SK-N-MC (cell line): ENCODE results near the gene FLT1.

Experiments used
- DNase-seq: peaks from one replicate; pipeline ENCODE4 v3.0.0-alpha.2; 2011; ENCODE audit warnings: low read depth, low spot score
- H3K27ac ChIP-seq: fragments of 200-600 bp; sonication (generic); 2 replicates; pipeline ENCODE4 v1.5.1; 2016; ENCODE audit warnings: mixed run types
- H3K36me3 ChIP-seq: fragments of 200-600 bp; sonication (generic); 2 replicates; pipeline ENCODE4 v1.6.1; 2017; ENCODE audit warnings: antibody characterized with exemption, low read length, mixed read lengths; ENCODE audit not compliant: insufficient read depth
- H3K4me3 ChIP-seq: fragments of 200-600 bp; sonication (generic); 2 replicates; pipeline ENCODE4 v1.5.1; 2016
- H3K9ac ChIP-seq: fragments of 200-600 bp; sonication (generic); 2 replicates; pipeline ENCODE4 v1.8.0; 2017; ENCODE audit warnings: mixed run types, mixed read lengths; ENCODE audit not compliant: insufficient read length
- H3K9me3 ChIP-seq: fragments of 200-600 bp; sonication (generic); 2 replicates; pipeline ENCODE4 v1.6.1; 2017; ENCODE audit warnings: low read depth, mild to moderate bottlenecking, antibody characterized with exemption, low read length, moderate library complexity, mixed read lengths
- EZH2 ChIP-seq: fragments of 200-600 bp; sonication (generic); IDR thresholded peaks from one replicate; pipeline ENCODE4 v1.6.1; 2017; ENCODE audit warnings: antibody characterized with exemption
- FOXP2 ChIP-seq: optimal IDR thresholded peaks from 2 replicates; pipeline ENCODE3; 2011; ENCODE audit warnings: mild to moderate bottlenecking, moderate library complexity; ENCODE audit not compliant: insufficient read depth; ENCODE audit errors: extremely low read length, control extremely low read depth
- POLR2AphosphoS5 ChIP-seq: IDR thresholded peaks from 2 replicates; pipeline ENCODE4 v1.6.1; 2012; ENCODE audit warnings: mild to moderate bottlenecking, low read depth, low read length, borderline replicate concordance

Gene FLT1

DNA sequence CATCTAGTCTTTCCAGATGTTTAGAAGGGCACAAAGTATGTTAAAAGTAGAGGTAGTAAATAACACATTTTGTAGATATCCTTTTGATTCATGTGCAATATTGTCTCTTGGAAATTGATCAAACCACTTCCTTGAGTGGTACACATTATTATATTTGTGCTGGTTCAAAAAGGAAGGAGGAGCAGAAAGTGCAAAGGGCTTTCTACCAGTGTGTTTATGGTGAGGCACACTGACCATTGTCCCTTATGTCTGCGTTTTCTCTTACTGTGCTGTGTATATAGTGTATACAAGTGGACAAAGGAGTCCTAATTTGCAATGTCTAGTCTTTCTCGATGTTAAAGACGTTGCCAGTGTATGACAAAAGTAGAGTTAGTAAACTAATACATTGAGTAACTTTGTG lies 41.4 kb upstream of the FLT1 start:
- no peak for TF ChIP-seq POLR2AphosphoS5
- no peak for TF ChIP-seq EZH2
- TF ChIP-seq FOXP2: no peak
- no peaks in the 10 kb centered on the region for H3K9me3 ChIP-seq
- H3K9ac ChIP-seq: no peak overlapping the region
- no peak overlapping the region for H3K27ac ChIP-seq
- DNase-seq: no peak
- H3K4me3 ChIP-seq: no peak overlapping the region
- no peaks in the 10 kb centered on the region for H3K36me3 ChIP-seq

DNA sequence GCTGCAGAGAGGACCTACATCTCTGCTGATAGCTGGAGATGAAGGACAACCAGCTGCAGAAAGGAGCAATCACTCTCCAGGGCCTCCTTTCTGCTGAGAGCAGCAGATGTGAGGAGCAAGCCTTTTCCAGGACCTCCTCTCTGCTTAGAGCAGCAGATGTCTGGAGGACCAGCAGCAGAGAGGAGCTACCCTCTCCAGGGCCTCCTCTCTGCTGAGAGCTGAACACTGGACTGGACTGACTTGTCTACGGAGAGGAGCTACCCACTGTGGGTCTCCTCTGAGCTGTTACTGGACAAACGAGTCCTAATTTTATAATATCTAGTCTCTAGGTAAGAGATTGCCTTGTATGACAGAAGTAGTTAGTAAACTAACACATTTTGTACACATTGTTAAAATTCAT lies 40.8 kb upstream of the FLT1 start:
- Histone ChIP-seq H3K27ac (no peak overlapping the region), H3K36me3 (no peaks in the 10 kb centered on the region), H3K9me3 (no peaks in the 10 kb centered on the region), H3K4me3 (no peak overlapping the region), H3K9ac (no peak overlapping the region)
- TF ChIP-seq POLR2AphosphoS5 (no peak), EZH2 (no peak), FOXP2 (no peak)
- DNase-seq: no peak

DNA sequence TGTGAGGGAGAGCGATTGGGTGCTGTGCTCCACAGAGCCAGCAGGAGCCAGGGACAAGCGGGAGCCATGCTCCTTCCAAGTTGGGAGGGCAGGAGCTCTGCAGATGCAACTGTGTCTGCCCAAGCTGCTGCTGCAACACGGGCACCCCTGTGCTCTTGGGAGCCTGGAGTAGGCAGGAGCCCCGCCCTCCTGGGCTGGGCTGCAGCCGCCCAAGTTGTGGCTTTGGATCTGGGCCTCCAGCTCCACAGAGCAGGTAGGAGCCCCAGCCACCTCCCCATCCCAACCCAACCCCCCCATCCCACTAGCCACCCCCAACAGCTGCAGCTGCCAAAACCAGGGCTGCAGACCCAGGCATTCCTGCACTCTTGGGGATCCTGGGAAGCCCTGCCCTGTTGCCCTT lies 39.9 kb upstream of the FLT1 start:
- no peak overlapping the region for H3K27ac ChIP-seq
- H3K36me3 ChIP-seq: no peaks in the 10 kb centered on the region
- no peak overlapping the region for H3K9ac ChIP-seq
- H3K9me3 ChIP-seq: no peaks in the 10 kb centered on the region
- no peak overlapping the region for H3K4me3 ChIP-seq
- no peak for TF ChIP-seq FOXP2
- TF ChIP-seq EZH2: no peak
- no peak for TF ChIP-seq POLR2AphosphoS5
- DNase-seq: no peak

DNA sequence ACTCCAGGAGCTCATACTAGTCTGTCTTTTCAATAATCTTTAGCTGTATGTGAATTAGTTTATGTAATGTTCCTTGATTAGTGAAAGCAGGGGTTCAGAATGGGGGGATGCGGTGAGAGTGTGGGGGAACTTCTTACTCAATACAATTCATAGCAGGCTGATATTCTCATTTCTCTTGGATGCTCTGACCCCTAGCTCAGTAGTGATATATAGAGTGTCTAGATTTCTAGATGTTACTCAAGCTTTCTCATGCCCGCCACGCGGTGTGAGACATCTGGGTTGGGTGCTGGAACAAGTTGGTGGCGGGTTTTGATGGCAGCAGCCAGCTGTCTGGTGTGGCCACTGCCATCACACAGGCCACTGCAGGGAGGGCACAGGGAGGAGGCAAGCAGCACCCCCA lies 39.3 kb upstream of the FLT1 start:
- TF ChIP-seq POLR2AphosphoS5 (no peak), EZH2 (no peak), FOXP2 (no peak)
- H3K9me3 ChIP-seq: no peaks in the 10 kb centered on the region
- H3K9ac ChIP-seq: no peak overlapping the region
- no peak overlapping the region for H3K27ac ChIP-seq
- H3K36me3 ChIP-seq: no peaks in the 10 kb centered on the region
- DNase-seq: no peak
- no peak overlapping the region for H3K4me3 ChIP-seq

DNA sequence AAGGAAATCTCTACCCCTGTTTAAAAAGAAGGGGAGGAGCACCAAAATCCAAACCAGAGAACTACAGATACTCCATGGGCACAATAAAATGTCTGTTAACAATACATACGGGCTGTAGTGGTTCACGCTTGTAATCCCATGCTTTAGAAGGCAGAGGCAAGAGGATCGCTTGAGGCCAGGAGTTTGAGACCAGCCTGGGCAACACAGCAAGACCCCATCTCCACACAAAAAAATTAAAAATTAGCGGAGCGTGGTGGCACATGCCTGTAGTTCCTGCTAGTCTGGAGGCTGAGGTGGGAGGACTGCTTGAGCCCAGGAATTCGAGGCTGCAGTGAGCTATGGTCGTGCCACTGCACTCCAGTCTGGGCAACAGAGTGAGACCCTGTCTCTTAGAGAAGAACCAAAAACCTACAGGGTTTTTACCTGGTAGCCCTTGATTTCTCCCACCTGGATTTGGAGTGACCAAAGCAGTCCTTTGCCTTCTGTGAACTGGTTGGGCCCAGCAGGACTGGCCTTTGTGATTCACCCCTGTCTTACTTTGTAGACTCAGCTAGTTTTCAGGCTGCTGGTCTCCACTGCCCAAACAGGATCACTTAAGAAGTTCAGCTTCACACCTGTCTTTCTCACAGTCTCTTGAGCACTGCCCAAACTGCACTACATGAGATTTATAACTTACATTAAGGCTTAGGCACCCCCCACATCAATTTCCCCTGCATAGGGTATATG lies 38.7 kb upstream of the FLT1 start:
- no peak overlapping the region for H3K9ac ChIP-seq
- no peak overlapping the region for H3K4me3 ChIP-seq
- DNase-seq: no peak
- no peaks in the 10 kb centered on the region for H3K9me3 ChIP-seq
- TF ChIP-seq FOXP2 (no peak), POLR2AphosphoS5 (no peak), EZH2 (no peak)
- H3K27ac ChIP-seq: peak overlapping the region; percentile 36; the same call in 1 of the 2 replicates
- no peaks in the 10 kb centered on the region for H3K36me3 ChIP-seq

DNA sequence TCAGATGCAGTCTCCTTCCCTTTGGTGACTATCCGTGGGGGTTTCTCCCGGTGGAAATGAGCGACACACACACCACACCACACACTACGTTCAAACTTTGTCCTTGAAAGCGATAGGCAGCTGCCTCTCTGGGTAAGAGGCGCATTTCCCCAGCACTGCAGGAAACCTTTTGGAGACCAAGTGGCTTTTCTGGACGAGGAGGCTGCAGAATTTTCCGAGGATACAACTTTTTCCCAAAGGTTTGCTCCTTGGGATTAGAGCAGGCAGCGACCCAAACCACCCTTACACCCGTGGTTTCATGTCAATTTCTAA lies 38.2 kb upstream of the FLT1 start:
- no peaks in the 10 kb centered on the region for H3K36me3 ChIP-seq
- TF ChIP-seq POLR2AphosphoS5 (no peak), EZH2 (no peak), FOXP2 (no peak)
- no peak overlapping the region for H3K9ac ChIP-seq
- H3K4me3 ChIP-seq: no peak overlapping the region
- H3K9me3 ChIP-seq: no peaks in the 10 kb centered on the region
- peak overlapping the region; percentile 36; the same call in 1 of the 2 replicates for H3K27ac ChIP-seq
- DNase-seq: no peak

DNA sequence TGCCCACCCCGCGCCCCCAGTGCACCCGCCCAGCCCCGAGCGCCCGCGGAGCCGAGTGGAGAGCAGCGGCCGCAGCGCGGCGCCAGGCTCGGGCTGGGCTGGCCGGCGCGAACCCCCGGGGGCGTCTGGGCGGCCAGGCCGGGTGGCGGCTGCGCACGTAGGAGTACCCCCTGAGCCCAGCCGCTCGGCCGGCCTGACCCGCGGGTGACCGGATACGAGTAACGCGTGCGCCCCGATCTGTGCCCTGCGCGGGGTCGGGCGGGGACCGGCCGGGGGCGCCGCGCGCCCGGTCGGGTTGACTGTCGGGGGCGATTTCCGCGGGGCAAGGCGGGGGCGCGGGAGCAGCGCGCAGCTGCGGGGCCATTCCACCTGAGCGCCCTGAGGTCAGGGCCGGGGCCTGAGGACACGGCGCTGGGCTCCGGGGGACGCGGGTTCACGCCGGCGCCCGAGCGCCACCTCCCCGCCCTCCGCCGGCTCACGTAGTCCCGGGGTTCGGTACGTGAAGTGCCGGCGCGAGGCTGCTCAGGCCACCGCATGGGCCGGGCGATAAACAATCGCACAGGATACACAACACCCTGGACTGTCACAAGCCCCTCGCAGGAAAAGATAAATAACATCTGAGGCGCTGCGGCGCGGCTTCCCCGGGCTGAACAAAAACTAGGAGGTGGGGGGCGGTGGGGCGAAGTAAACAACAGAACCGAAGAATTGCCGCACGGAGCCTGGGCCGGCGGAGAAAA lies 37.6 kb upstream of the FLT1 start:
- TF ChIP-seq POLR2AphosphoS5: no peak
- no peak for TF ChIP-seq EZH2
- TF ChIP-seq FOXP2: no peak
- Histone ChIP-seq H3K27ac (peak overlapping the region; percentile 36; the same call in 1 of the 2 replicates), H3K9ac (no peak overlapping the region), H3K4me3 (no peak overlapping the region), H3K36me3 (no peaks in the 10 kb centered on the region), H3K9me3 (no peaks in the 10 kb centered on the region)
- no peak for DNase-seq

DNA sequence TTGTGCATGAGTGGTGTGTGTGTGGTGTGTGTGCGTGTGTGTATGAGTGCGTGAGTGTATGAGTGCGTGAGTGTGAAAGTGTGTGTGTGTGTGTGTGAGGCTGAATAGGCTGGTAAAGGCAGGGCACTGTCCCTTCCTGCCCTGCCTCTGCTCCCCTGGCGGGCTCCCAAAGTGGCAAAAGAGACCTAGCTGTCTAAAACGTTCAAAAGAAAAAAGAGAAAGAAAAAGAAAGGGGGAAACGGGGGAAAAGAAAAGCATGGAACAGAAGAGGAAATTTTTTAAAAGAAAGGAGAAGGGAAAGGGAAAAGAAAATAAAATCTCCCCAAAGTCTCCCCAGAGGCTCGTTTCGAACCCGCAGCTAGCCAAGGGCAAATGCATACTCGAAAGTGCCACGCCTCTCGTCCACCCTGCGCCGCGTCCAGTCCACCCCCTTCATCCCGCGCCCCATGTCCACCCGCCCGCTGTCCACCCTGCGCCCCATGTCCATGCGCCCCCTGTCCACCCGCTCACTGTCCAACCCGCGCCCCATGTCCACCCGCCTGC lies 37.0 kb upstream of the FLT1 start:
- no peaks in the 10 kb centered on the region for H3K9me3 ChIP-seq
- H3K9ac ChIP-seq: peak overlapping the region; percentile 70
- no peak for DNase-seq
- TF ChIP-seq EZH2 (no peak), POLR2AphosphoS5 (no peak), FOXP2 (no peak)
- H3K36me3 ChIP-seq: no peaks in the 10 kb centered on the region
- 0 out of 2 replicates have a peak overlapping the region, but pooled peaks have one; percentile 26 for H3K27ac ChIP-seq
- H3K4me3 ChIP-seq: peak overlapping the region; percentile 77
